ENCODE results near the gene GUCY1B1.

GUCY1B1 gene

GRCh38 chr4:155758481-155759371 lies at the start of gene GUCY1B1:
TSS of gene GUCY1B1 (plus strand) at chr4:155759021. CDS start at chr4:155759141, 120 bp downstream.
- peak; percentile 59 for DNase-seq

- DNase-seq: no peak
Observed at GRCh38 chr4:155709918-155710317, 48.9 kb upstream of the GUCY1B1 start.

DNA sequence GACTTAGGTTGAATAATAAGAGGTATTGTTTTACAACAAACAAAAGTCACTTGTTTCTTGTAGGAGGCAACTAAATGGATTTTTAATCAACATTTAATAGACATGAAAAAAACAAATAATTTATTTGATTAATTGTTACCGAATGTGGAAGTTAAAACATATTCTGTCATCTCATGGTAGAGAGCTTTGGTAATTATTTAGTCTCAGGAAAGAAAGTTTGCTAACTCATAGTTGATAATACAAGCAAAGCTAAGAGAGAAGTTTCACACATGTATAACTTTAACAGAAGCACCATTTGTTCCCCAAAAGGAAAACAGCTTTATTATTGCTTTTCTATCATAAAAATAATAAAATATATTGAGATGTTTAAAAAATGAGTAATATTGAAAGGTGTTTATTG lies 47.3 kb upstream of the GUCY1B1 start:
- no peak for DNase-seq

DNA sequence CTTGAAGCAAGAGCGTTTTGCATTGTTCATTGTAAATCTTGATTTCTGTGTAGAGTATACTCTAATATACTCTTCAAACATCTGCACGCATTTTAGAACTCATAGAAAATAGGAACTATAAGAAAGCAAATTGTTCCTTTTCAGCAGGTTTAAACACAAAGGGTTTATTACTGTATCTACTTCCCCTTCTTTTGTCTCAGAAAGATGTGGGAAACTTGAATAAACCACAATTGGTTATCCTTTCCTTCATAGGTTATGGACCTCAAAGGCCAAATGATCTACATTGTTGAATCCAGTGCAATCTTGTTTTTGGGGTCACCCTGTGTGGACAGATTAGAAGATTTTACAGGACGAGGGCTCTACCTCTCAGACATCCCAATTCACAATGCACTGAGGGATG lies 46.0 kb upstream of the GUCY1B1 start:
- no peak for DNase-seq

- DNase-seq: no peak
Observed at GRCh38 chr4:155713911-155714310, 44.9 kb upstream of the GUCY1B1 start.

GRCh38 chr4:155722336-155722735 lies 36.5 kb upstream of the GUCY1B1 start:
- DNase-seq: no peak

GRCh38 chr4:155722816-155723499 lies 35.9 kb upstream of the GUCY1B1 start:
- DNase-seq: no peak

- DNase-seq: no peak
Observed at GRCh38 chr4:155724731-155725130, 34.1 kb upstream of the GUCY1B1 start.

DNA sequence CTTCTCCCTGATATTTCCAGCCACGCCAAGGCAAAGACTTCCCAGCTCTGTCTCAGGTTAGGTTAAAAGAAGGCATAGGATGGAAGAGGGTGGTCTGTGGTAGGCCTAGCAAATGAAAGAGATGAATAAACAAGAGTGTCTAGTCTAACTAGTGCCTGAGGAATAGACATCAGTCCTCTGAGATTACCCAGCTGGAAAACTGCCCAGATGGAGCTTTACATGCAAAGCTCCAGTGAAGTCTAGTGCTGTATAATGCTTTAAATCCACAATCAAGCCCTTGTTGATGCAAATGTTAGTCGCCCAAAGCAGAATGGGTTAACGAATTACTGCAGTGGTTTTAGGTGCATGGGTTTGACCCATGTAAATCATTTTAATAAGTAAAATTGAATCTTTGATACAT lies 24.8 kb upstream of the GUCY1B1 start:
- DNase-seq: no peak

GRCh38 chr4:155734951-155735350 lies 23.9 kb upstream of the GUCY1B1 start:
- no peak for DNase-seq

- no peak for DNase-seq
Observed at GRCh38 chr4:155735496-155735895, 23.3 kb upstream of the GUCY1B1 start.

GRCh38 chr4:155738548-155738947 lies 20.3 kb upstream of the GUCY1B1 start:
- no peak for DNase-seq

DNA sequence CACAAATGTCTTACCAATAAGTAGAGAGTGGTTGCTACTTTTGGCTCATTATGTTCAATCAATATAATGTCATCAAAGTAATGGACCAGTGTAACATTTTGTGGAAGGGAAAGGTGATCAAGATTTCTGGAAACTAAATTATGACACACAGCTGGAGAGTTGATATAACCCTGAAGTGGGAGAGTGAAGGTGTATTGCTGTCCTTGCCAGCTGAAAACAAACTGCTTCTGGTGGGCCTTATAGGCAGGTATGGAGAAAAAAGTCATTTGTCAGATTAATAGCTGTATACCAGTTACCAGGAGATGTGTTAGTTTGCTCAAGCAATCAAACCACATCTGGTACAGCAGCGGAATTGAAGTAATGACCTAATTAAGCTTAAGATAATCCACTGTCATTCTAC lies 17.3 kb upstream of the GUCY1B1 start:
- no peak for DNase-seq

DNA sequence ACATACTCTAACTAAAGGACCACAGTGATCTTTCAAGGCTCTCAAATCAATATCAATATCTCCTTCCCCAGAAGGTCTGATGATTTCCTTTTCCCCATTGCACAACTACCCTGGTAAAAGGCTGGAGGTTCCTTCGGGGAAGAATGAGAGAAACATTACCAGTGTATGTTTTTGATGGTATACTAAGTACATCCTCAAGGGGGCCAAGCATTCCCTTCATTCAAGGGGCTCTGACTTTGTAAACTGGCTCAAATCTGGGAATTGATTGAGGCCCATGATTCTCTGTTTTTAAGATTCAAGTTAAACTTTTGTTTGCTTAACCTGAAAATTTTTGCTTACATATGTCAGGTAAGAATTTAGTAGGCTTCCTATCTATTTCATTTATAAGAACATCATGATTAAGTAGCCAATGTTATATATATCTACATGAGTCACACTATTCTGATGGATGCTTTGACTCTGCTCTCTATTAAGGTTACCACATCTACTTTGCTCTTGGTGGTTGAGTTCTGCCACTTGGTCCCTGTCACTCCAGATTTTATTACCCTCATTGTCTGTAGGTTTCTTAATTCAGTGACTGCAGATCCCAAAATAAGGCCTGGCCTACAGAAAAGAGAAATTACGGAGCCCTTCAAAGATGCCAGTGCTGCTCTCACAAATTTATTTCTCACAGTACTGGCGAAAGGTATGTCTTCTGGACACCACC lies 16.4 kb upstream of the GUCY1B1 start:
- no peak for DNase-seq

DNA sequence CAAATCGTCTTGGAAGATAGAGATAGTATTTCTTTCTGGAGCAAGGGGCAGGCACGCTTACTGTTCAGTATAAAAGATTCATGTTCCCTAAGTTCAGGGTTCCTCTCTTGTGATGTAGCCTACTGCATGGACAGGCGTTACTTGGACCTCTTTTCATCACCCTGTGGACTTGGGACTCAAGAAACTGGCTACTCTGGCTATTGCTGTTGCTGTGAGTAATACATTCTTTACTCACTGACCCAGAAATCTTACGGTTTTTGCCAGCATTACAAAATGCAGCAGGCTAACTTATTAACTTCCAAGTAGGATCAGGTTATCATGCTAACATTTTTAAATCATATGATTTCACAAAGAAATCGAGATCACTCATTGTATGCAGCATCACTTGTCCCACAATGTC lies 12.8 kb upstream of the GUCY1B1 start:
- no peak for DNase-seq

- DNase-seq: no peak
Observed at GRCh38 chr4:155748039-155748438, 10.8 kb upstream of the GUCY1B1 start.

- DNase-seq: no peak
Observed at GRCh38 chr4:155749041-155749440, 9.8 kb upstream of the GUCY1B1 start.

- no peak for DNase-seq
Observed at GRCh38 chr4:155751569-155751968, 7.3 kb upstream of the GUCY1B1 start.

DNA sequence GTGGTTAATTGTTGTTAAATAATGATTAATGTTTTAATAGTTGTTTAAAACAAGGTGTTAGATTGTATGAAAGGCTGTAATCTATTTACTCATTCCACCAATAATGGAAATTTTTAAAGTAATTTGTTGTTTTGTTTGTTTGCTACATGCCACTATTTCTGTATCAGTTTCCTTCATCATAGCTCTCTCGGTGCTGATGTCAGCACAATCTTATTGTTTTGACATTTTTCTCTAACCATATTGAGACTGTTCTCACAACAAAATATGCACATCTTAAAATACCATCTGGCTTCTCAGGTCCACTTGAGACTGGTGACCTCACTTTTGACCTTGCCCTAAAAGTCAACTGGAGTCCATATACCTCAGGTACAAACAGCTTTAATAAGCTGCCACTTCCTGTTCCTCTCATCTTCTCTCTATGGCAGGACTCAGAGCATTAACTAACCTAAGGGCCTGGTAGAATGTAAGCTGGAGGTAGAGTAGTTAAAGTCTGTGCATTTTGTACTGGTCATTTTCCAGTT lies 1.0 kb upstream of the GUCY1B1 start:
- DNase-seq: no peak

GRCh38 chr4:155759372-155760252 lies 791 bp downstream of the GUCY1B1 start:
- DNase-seq: peak; percentile 18

DNA sequence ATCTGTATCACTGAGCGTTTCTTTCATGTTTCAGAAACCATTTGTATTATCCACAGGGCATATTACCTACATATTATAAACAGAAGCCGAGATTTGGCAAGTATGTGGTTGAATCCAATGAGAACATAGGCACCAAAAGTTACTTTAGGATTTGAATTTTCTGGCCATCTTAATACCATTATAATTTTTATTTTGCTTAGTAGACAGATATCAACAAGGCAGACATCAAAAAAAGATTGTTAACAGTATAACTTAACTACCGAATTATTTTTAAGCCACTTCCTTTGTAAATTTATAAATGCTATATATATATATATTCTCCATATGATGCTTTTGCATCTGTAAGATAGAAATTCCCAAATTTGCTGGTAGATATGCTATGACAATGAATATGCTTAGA lies 2.2 kb downstream of the GUCY1B1 start:
- no peak for DNase-seq

- no peak for DNase-seq
Observed at GRCh38 chr4:155761916-155762315, 3.1 kb downstream of the GUCY1B1 start.

All from NCI-H1105 treated with DMSO at 0.1 percent for 48 hours (cell line).